HL-60 (cell line): ENCODE results near the gene DOCK6.
"Not testable (repeated sequence)": the region's sequence is repeated elsewhere in the genome, so short reads cannot be mapped to it uniquely, and the experiment has no call there.

ENCODE experiments used
- DNase-seq, 2 experiments: peaks; one replicate each; pipeline ENCODE4 v3.0.0-alpha.2; 2010 to 2020; ENCODE audit warnings: low read depth in 1 of 2, low spot score in 1 of 2
- H3K27ac ChIP-seq: fragments of 250-450 bp; sonication (Bioruptor Pico); replicated peaks from 2 replicates; pipeline ENCODE4 v1.5.1; 2020; ENCODE audit warnings: mild to moderate bottlenecking, moderate library complexity
- H3K27me3 ChIP-seq: fragments of 250-450 bp; sonication (Bioruptor Pico); 2 replicates; pipeline ENCODE4 v1.5.1; 2021; ENCODE audit warnings: mild to moderate bottlenecking, moderate library complexity; ENCODE audit not compliant: insufficient read depth, poor library complexity, severe bottlenecking
- H3K4me3 ChIP-seq: replicated peaks from 2 replicates; pipeline ENCODE4 v1.5.1; 2011; ENCODE audit warnings: mild to moderate bottlenecking, control low read depth, low read length; ENCODE audit not compliant: insufficient read depth
- CTCF ChIP-seq: IDR thresholded peaks from one replicate; pipeline ENCODE4 v1.5.1; 2011; ENCODE audit warnings: low read length, control low read depth, inconsistent platforms; ENCODE audit not compliant: insufficient read depth
- GABPA ChIP-seq: IDR thresholded peaks from 2 replicates; pipeline ENCODE4 v1.6.1; 2012; ENCODE audit warnings: low read depth
- POLR2AphosphoS5 ChIP-seq: IDR thresholded peaks from 2 replicates; pipeline ENCODE4 v1.6.1; 2012; ENCODE audit warnings: low read depth
- SPI1 ChIP-seq: IDR thresholded peaks from 2 replicates; pipeline ENCODE4 v1.6.1; 2012; ENCODE audit warnings: low read depth, mild to moderate bottlenecking, borderline replicate concordance
- TF ChIP-seq, protein P1 (sequence below): IDR thresholded peaks from 2 replicates; pipeline ENCODE4 v1.6.1; 2012; ENCODE audit warnings: low read depth; ENCODE audit not compliant: insufficient replicate concordance

The DOCK6 gene

DNA sequence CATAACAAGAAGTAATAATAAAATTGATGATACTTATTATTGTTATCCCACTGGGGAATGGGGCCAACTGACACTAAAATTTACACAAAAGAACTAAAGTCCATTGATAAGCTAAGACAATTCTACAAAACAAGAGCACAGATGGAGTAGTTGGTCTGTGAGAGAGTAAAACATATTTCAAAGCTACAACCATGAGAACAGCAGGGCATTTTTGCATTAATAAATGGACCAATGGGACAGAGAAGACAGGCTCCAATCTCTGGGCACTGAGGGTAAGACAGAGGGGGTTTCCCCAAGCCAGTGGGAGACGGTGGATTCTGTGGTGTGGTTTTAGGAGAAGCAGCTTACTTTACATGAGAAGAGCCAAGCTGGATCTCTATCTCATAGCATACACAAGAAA lies 79.3 kb downstream of the DOCK6 start:
- DNase-seq: no peak
- Histone ChIP-seq H3K27me3 (no peaks in the 10 kb centered on the region), H3K4me3 (no peak overlapping the region), H3K27ac (no peak overlapping the region)
- TF ChIP-seq CTCF: no peak
- no peak for TF ChIP-seq SPI1
- TF ChIP-seq POLR2AphosphoS5: no peak

- H3K27ac ChIP-seq: no peak overlapping the region
- no peak overlapping the region for H3K4me3 ChIP-seq
- no peaks in the 10 kb centered on the region for H3K27me3 ChIP-seq
- no peak for TF ChIP-seq SPI1
- no peak for TF ChIP-seq GABPA
- TF ChIP-seq, protein P1, sequence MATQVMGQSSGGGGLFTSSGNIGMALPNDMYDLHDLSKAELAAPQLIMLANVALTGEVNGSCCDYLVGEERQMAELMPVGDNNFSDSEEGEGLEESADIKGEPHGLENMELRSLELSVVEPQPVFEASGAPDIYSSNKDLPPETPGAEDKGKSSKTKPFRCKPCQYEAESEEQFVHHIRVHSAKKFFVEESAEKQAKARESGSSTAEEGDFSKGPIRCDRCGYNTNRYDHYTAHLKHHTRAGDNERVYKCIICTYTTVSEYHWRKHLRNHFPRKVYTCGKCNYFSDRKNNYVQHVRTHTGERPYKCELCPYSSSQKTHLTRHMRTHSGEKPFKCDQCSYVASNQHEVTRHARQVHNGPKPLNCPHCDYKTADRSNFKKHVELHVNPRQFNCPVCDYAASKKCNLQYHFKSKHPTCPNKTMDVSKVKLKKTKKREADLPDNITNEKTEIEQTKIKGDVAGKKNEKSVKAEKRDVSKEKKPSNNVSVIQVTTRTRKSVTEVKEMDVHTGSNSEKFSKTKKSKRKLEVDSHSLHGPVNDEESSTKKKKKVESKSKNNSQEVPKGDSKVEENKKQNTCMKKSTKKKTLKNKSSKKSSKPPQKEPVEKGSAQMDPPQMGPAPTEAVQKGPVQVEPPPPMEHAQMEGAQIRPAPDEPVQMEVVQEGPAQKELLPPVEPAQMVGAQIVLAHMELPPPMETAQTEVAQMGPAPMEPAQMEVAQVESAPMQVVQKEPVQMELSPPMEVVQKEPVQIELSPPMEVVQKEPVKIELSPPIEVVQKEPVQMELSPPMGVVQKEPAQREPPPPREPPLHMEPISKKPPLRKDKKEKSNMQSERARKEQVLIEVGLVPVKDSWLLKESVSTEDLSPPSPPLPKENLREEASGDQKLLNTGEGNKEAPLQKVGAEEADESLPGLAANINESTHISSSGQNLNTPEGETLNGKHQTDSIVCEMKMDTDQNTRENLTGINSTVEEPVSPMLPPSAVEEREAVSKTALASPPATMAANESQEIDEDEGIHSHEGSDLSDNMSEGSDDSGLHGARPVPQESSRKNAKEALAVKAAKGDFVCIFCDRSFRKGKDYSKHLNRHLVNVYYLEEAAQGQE: no peak
- no peak for TF ChIP-seq CTCF
- TF ChIP-seq POLR2AphosphoS5: no peak
- no peak for DNase-seq
Measured at GRCh38 chr19:11181488-11181887, 80.8 kb downstream of the DOCK6 start.

GRCh38 chr19:11180975-11181374 lies 81.3 kb downstream of the DOCK6 start:
- not testable (repeated sequence) for DNase-seq, H3K27me3 ChIP-seq, H3K27ac ChIP-seq, H3K4me3 ChIP-seq

- no peak for DNase-seq
- TF ChIP-seq, protein P1: no peak
- TF ChIP-seq SPI1 (no peak), GABPA (no peak), CTCF (no peak), POLR2AphosphoS5 (no peak)
- no peak overlapping the region for H3K27ac ChIP-seq
- no peaks in the 10 kb centered on the region for H3K27me3 ChIP-seq
- no peak overlapping the region for H3K4me3 ChIP-seq
Measured at GRCh38 chr19:11180346-11180745, 82.0 kb downstream of the DOCK6 start.
